ENCODE data around the gene PKP4.
"Not testable (repeated sequence)": the region's sequence is repeated elsewhere in the genome, so short reads cannot be mapped to it uniquely, and the experiment has no call there.

Gene PKP4

DNA sequence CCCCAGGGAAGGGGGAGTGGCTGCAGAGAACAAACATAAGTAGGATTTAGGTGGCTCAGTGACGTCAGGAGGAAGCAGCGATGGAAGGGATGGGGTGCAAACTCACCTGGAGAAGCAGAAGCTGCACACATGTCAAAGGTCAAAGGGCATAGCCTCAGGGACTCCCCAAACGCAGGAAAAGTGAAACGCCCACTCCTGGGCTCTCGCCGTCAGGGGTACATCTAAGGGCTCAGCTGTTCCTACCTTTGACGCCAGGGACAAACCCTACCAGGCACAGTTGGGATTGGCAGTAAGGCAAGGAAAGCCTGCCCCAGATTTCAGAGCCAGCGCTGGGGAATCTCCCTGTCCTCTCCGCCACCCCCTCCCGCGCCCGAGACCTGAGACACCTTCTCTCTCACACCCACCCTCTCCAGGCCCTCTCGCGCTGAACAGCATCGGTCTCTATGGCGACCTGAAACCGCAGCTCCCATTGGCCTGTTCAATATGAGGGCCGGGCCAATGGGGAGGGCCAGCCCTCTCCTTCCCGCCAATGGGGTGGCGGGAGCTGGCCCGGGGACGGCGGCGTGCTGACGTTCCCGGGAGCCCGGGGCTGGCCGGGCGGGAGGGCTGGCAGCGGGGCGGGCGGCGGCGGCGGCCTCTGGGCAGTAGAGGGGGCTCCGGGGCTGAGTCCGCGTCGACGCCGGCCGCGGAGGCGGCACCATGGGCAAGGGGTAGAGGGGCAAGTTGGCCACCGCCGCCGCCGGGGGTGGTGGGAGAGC is at the start of gene PKP4, which contains the start of gene CCDC148:
Gene PKP4 (plus strand): TSS at position 644 of the 758 bp plus-strand sequence. CDS start 76,233 bp downstream, outside the sequence.
Gene CCDC148 (minus strand): TSS at position 445 of the 758 bp plus-strand sequence. CDS start 314 bp downstream, at position 131.
- peak; percentile 74 for DNase-seq (ENCODE audit: low read depth, low spot score)

DNA sequence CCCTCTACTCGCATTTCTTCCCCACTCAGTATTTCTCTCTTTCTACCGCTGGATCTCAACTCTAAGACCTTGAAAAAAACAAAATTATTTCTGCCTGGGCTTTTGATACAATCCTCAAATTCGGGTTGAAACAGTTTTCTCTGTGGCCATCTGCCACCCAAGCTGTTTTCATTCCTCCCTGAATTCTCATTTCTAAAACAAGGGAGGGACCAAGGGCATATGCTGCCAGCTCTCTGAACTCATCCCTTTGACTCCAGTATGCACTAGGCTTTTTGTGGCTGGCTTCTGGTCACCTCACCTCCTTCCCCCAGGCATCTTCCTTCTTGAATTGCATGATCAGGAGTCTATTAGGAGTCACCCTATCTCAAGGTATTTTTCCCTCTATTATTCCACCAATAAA is 49.7 kb upstream of the PKP4 start:
- DNase-seq (ENCODE audit: low read depth, low spot score), result no peak

DNA sequence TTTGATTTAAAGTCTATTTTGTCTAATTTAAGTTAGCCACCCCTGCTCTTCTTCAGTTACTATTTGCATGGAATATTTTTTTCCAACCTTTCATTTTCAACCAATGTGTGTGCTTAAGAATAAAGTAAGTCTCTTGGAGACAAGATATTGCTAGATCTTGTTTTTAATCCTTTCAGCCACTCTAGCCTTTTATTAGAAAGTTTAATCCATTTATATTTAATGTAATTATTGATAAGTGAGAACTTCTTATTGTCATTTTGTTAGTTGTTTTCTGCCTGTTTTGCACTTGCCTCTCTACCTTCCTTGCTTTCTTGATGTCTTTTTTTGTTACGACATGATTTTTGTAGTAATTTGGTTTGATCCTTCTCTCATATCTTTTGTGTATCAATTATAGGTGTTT is 46.6 kb upstream of the PKP4 start:
- no peak for DNase-seq (ENCODE audit: low read depth, low spot score)

- DNase-seq (ENCODE audit: low read depth, low spot score), result no peak
Measured at GRCh38 chr2:158411748-158412147, 45.0 kb upstream of the PKP4 start.

- DNase-seq (ENCODE audit: low read depth, low spot score), result no peak
Measured at GRCh38 chr2:158412206-158412605, 44.5 kb upstream of the PKP4 start.

GRCh38 chr2:158413581-158413980 is 43.2 kb upstream of the PKP4 start:
- no peak for DNase-seq (ENCODE audit: low read depth, low spot score)

DNA sequence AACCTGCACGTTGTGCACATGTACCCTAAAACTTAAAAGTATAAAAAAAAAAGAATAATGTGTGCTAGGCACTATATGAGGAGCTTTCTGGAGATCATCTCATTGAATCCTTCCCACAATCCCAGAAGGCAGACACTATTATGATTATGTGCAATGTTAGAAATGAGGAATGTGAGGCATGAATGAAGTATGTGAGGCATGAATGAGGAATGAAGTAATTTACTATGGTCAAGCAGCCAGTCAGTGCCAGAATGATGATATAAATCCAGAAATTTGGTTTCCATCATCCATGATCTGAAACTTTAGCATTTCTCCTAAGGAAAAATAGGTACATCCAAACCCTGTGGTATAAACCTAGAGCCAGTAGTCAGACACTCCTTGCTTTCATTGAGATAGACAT is 42.2 kb upstream of the PKP4 start:
- DNase-seq (ENCODE audit: low read depth, low spot score), result no peak

DNA sequence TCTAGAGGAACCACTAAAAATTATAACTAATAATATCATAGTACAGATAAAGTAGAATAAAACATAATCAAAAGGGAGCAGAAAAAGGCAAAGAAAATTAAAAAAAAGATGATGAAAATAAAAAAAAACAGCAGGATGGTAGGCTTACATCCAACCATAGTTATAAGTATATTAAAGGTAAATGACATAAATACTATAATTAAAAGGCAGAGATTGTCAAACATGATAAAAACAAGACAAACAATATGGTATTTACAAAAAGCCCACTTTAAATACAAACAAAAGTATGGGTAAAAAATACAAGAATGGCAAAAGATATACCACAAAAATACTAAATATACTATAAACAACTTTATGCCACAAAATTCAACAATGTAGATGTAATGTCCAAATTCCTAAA is 24.6 kb upstream of the PKP4 start:
- DNase-seq (ENCODE audit: low read depth, low spot score), result no peak

- not testable (repeated sequence) for DNase-seq (ENCODE audit: low read depth, low spot score)
Measured at GRCh38 chr2:158433716-158434115, 23.0 kb upstream of the PKP4 start.

- not testable (repeated sequence) for DNase-seq (ENCODE audit: low read depth, low spot score)
Measured at GRCh38 chr2:158439062-158439461, 17.7 kb upstream of the PKP4 start.

- DNase-seq (ENCODE audit: low read depth, low spot score), result no peak
Measured at GRCh38 chr2:158443606-158444005, 13.1 kb upstream of the PKP4 start.

DNA sequence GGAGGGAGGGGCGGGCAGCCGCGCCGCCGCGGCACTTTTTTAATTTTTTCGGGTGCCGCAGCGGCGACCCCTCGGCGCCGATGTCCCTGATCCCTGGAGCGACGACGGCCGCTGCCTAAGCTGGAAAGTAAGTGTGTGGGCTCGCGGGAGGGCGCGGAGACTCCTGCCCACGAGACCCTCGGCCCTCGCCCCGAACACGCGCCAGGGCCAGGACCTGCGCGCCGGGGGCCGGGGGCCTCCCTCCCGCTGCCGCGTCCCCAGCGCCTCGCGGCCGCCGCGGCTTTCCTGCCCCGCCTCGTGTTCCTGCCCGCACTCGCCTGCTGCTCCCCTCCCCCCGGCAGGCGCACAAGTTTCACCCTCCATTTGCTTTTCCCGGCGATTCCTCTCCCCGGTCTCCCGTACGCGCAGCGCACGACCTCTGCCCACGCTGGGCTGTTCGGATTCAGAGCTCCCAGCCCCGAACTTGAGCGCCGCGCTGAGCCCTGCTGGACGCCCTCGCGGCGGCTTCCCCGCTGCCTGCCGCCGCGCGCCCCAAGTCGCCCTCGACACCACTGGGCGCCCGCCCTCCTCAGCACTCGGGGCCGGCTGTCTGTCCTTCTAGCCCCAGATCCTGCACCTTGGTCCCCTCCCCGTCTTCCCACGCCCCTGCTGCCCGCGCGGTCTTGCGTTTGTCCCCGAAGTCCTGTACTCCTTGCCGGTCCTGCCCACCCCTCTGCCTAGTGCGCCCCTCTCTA is 507 bp downstream of the PKP4 start:
- DNase-seq (ENCODE audit: low read depth, low spot score), result no peak

DNA sequence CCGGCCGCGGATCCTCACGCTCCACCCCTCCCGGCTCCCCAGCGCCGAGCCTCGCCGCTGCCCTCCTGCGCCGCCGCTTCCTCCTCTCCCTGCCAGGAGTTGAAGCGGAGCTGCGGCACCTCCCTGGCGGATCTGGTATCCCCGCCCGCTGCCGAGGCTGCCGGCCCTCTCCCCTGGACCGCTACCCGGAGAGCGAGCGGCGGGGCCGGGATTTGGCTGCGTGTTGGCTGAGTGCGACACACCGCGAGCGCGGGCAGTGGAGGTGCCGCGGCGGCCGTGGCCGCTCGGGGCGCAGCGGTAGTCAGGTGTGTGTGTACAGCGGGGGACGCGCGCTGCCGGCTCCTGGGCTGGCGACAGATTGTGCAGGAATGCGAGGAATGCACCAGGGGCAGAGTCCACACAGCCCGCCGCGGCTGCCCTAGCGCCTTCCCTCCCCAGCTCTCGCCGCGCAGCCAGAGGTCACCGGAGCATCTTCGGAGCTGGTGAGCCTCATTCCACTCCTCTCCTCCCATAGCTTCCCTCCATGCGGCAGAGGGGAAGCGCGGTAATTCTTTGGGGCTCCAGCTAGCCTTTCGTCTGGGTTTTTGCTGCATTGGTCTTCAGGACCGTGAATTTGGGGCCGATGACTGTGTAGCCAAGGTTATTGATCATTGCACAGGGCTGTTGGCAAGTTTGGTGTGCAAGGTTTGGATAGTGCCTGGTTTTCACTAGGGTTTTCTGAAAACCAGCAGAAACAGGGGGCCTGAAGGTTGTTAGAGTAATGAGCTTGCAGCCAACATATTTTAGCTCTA is 1.3 kb downstream of the PKP4 start:
- DNase-seq (ENCODE audit: low read depth, low spot score), result no peak

DNA sequence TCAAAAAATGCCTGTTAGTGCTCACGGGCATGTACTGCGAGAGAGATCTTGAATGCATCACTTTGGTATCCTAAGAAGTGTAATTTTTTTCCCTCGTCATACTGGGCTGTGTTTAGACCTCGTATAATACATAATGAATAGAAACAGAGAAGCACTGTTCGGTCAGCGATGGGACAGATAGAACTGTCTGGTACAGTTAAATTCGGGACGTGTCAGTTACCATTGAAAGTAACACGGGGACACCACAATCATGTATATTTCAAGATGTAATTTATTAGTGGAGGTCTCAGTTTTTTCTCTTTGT is 1.8 kb downstream of the PKP4 start:
- no peak for DNase-seq (ENCODE audit: low read depth, low spot score)

- no peak for DNase-seq (ENCODE audit: low read depth, low spot score)
Measured at GRCh38 chr2:158459161-158460003, 2.6 kb downstream of the PKP4 start.

GRCh38 chr2:158460632-158461297 is 4.0 kb downstream of the PKP4 start:
- DNase-seq (ENCODE audit: low read depth, low spot score), result no peak

- DNase-seq (ENCODE audit: low read depth, low spot score), result no peak
Measured at GRCh38 chr2:158463496-158464095, 6.8 kb downstream of the PKP4 start.

GRCh38 chr2:158464426-158465281 is 7.9 kb downstream of the PKP4 start:
- no peak for DNase-seq (ENCODE audit: low read depth, low spot score)

- DNase-seq (ENCODE audit: low read depth, low spot score), result no peak
Measured at GRCh38 chr2:158467248-158467647, 10.5 kb downstream of the PKP4 start.

Data from activated naive CD8-positive, alpha-beta T cell treated with anti-CD3 and anti-CD28 coated beads, Interleukin-2, amount 50 U/mL, for 16 hours (primary cell).